Measurements from ENCODE around the gene MGAT4C. TPM values are rescaled to one million over a fixed set of nuclear protein-coding genes. Genes with fewer than 3 reads are reported as not detected.

MGAT4C gene
- total RNA-seq, 1 donor from 2014 or later = 0.46 TPM

DNA sequence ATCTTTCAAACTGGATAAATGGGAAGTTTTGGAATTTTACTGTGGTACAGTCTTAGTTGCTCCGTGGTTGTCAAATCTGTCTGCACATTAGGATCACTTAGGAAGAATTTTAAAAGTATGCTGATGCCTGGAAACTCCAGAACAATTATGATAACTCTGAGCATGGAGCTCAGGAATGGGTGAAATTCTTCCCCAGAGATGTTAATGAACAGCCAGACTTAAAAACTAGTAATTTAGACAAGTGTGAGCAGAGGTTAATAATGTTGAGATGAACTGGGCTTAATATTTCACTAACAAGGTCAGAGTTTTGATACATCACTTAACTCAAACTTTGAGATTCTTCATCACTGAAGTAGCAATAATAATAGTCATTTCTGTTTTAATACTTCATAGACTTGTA, 287.6 kb downstream of the MGAT4C start:
- no peaks in the 10 kb centered on the region for H3K27me3 Mint-ChIP-seq (ENCODE audit: unreplicated experiment)
- no peaks in the 10 kb centered on the region for H3K9me3 Mint-ChIP-seq (ENCODE audit: unreplicated experiment)
- TF ChIP-seq CTCF (IDR thresholded peaks at IDR 0.05) = no peak
- no peak overlapping the region for H3K27ac Mint-ChIP-seq (ENCODE audit: unreplicated experiment)
- no peaks in the 10 kb centered on the region for H3K36me3 Mint-ChIP-seq (ENCODE audit: unreplicated experiment)
- H3K4me3 Mint-ChIP-seq (ENCODE audit: unreplicated experiment) = no peak overlapping the region
- no peak for DNase-seq (ENCODE audit: extremely low spot score, unreplicated experiment)
- H3K4me1 Mint-ChIP-seq (ENCODE audit: unreplicated experiment) = no peaks in the 10 kb centered on the region

DNA sequence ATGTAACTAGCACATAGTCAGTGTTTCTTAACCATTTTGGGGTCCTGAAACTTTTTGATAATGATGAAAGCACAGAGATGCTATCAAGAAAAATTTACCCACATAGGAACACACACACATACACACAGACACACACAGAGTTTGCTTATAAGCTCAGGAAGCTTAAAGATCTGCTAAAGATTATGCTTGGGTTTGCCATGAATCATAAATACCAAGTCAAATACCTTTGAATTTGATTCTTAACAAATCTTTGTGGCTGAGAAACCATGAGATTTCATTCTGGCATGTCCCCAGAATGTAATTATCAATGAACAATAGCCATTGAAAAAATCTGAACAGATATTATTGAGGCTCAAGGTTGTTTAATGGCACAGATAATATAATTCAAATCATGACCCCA, 292.9 kb downstream of the MGAT4C start:
- TF ChIP-seq CTCF (IDR thresholded peaks at IDR 0.05) = no peak
- no peaks in the 10 kb centered on the region for H3K36me3 Mint-ChIP-seq (ENCODE audit: unreplicated experiment)
- no peak for DNase-seq (ENCODE audit: extremely low spot score, unreplicated experiment)
- no peak overlapping the region for H3K27ac Mint-ChIP-seq (ENCODE audit: unreplicated experiment)
- H3K9me3 Mint-ChIP-seq (ENCODE audit: unreplicated experiment) = no peaks in the 10 kb centered on the region
- H3K4me3 Mint-ChIP-seq (ENCODE audit: unreplicated experiment) = no peak overlapping the region
- H3K27me3 Mint-ChIP-seq (ENCODE audit: unreplicated experiment) = no peaks in the 10 kb centered on the region
- H3K4me1 Mint-ChIP-seq (ENCODE audit: unreplicated experiment) = no peaks in the 10 kb centered on the region

DNA sequence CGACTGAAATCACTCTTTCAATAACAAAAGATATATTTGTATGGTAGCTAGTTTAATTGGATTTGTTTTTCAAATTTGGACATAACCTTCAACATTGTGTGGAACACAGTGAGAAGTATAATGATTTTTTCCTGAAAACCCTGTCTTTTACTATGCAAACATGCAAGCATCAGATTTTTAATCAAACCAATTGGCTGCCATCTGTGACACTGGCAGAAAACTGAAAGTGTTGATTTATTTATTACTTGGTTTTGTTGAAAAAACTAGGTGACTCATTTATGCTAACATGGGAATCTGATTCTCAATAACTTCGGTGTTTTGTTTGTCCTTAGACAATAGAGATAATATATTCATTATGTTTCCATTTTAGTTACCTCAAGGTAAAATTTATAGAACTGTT, 300.1 kb downstream of the MGAT4C start:
- Mint-ChIP-seq H3K4me3 (ENCODE audit: unreplicated experiment) (no peak overlapping the region), H3K27me3 (ENCODE audit: unreplicated experiment) (peaks cover 4% of the 10 kb centered on the region), H3K9me3 (ENCODE audit: unreplicated experiment) (no peaks in the 10 kb centered on the region), H3K4me1 (ENCODE audit: unreplicated experiment) (no peaks in the 10 kb centered on the region), H3K27ac (ENCODE audit: unreplicated experiment) (no peak overlapping the region), H3K36me3 (ENCODE audit: unreplicated experiment) (no peaks in the 10 kb centered on the region)
- no peak for TF ChIP-seq CTCF (IDR thresholded peaks at IDR 0.05)
- DNase-seq (ENCODE audit: extremely low spot score, unreplicated experiment) = no peak

DNA sequence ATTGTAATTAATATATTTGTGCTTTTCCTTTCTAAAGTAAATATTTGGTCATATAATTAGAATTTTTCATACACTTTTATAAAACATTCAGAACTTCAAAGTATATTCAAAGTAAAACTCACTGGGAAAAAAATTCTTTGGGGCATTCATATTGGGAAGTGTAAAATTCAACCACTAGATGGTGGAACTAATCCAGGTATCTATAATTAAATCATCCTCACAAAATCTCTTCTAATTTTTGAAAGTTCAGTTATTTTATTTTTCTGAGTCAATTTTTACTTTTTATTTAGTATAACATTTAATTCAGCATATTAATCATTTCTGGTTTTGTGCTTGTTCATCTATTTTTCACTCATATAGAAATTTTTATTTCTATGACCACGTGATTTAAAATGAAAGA, 301.1 kb downstream of the MGAT4C start:
- H3K27me3 Mint-ChIP-seq (ENCODE audit: unreplicated experiment) = peaks cover 11% of the 10 kb centered on the region
- TF ChIP-seq CTCF (IDR thresholded peaks at IDR 0.05) = peak; percentile 57
- H3K4me3 Mint-ChIP-seq (ENCODE audit: unreplicated experiment) = no peak overlapping the region
- no peaks in the 10 kb centered on the region for H3K4me1 Mint-ChIP-seq (ENCODE audit: unreplicated experiment)
- H3K36me3 Mint-ChIP-seq (ENCODE audit: unreplicated experiment) = no peaks in the 10 kb centered on the region
- DNase-seq (ENCODE audit: extremely low spot score, unreplicated experiment) = no peak
- no peak overlapping the region for H3K27ac Mint-ChIP-seq (ENCODE audit: unreplicated experiment)
- no peaks in the 10 kb centered on the region for H3K9me3 Mint-ChIP-seq (ENCODE audit: unreplicated experiment)

DNA sequence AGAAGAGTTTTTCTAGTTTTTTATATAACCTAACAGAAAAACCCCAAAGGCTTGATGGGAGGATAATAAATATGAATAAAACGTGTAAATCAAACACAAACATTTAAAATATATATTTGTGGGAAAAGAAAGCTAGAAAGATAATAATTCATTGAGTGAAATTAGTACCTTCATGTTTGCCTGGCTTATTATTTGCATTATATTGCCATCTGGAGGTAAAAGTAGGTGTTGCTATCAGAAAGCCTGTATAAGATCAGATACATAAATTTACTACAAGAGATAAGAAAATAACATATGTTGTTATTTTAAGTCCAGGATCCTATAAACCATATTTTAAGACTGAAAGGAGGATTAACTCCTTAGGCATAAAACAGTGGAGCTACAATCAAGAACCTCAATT, 304.4 kb downstream of the MGAT4C start:
- no peaks in the 10 kb centered on the region for H3K36me3 Mint-ChIP-seq (ENCODE audit: unreplicated experiment)
- no peak overlapping the region for H3K4me3 Mint-ChIP-seq (ENCODE audit: unreplicated experiment)
- H3K9me3 Mint-ChIP-seq (ENCODE audit: unreplicated experiment) = no peaks in the 10 kb centered on the region
- H3K27me3 Mint-ChIP-seq (ENCODE audit: unreplicated experiment) = peaks cover 14% of the 10 kb centered on the region
- DNase-seq (ENCODE audit: extremely low spot score, unreplicated experiment) = no peak
- H3K27ac Mint-ChIP-seq (ENCODE audit: unreplicated experiment) = no peak overlapping the region
- peak; percentile 65 for TF ChIP-seq CTCF (IDR thresholded peaks at IDR 0.05)
- no peaks in the 10 kb centered on the region for H3K4me1 Mint-ChIP-seq (ENCODE audit: unreplicated experiment)
